ENCODE results near the gene MAZ. TPM values are rescaled to one million over a fixed set of nuclear protein-coding genes. Genes with fewer than 3 reads are reported as not detected.

Gene MAZ
- polyA plus RNA-seq, 1 of the 3 experiments (the other 2 are of a cell fraction) = 163 TPM

- no peak overlapping the region for H2AFZ ChIP-seq (ENCODE audit: low read depth)
- H3K9me2 ChIP-seq = no peaks in the 10 kb centered on the region
- no peak for DNase-seq
- ChIA-PET CTCF (no interaction called here), POLR2A (no interaction called here)
- H3K79me2 ChIP-seq (ENCODE audit: insufficient read depth) = no peaks in the 10 kb centered on the region
- no peaks in the 10 kb centered on the region for H3K27me3 ChIP-seq (ENCODE audit: insufficient read depth)
- H3K9ac ChIP-seq = no peak overlapping the region
- H3K4me2 ChIP-seq = no peak overlapping the region
- no peaks in the 10 kb centered on the region for H3K36me3 ChIP-seq (replicated peaks in 1 of 2; ENCODE audit: control insufficient read depth in 1 of 2, insufficient read depth in 2 of 2, low read length in 1 of 2)
- H3K4me3 ChIP-seq (ENCODE audit: low read depth in 2 of 2, low read length in 1 of 2) = no peak overlapping the region
- 74% methylated on average over 6 of the region's 6 CpGs for WGBS (ENCODE audit: low lambda C conversion rate)
- H3F3A ChIP-seq (replicated peaks; ENCODE audit: insufficient read depth) = no peaks in the 10 kb centered on the region
- no peaks in the 10 kb centered on the region for H4K20me1 ChIP-seq (ENCODE audit: insufficient read depth)
- TF ChIP-seq CHD2 (IDR thresholded peaks at IDR 0.05; ENCODE audit: low read length, partially characterized antibody) (no peak), RXRA (IDR thresholded peaks at IDR 0.05; ENCODE audit: borderline replicate concordance, low read depth) (no peak), ZBTB33 (IDR thresholded peaks at IDR 0.05; ENCODE audit: borderline replicate concordance, low read depth) (no peak), EP300 (IDR thresholded peaks at IDR 0.05; ENCODE audit: borderline replicate concordance in 1 of 2, low read depth in 1 of 2, low read length in 1 of 2) (no peak), FOXJ3 (CRISPR knock-in tag; IDR thresholded peaks at IDR 0.05) (no peak), MEF2A (IDR thresholded peaks at IDR 0.05; ENCODE audit: borderline replicate concordance, low read depth) (no peak), JUND (IDR thresholded peaks at IDR 0.05) (no peak), RFX5 (IDR thresholded peaks at IDR 0.05; ENCODE audit: low read length) (no peak), NRF1 (IDR thresholded peaks at IDR 0.05; ENCODE audit: low read depth, low read length) (no peak), GATA2 (CRISPR knock-in tag; IDR thresholded peaks at IDR 0.05) (no peak), CTCF (IDR thresholded peaks at IDR 0.05) (no peak), USF1 (IDR thresholded peaks at IDR 0.05; ENCODE audit: borderline replicate concordance, low read depth) (no peak), EZH2phosphoT487 (IDR thresholded peaks at IDR 0.05; ENCODE audit: borderline replicate concordance, low read depth) (no peak), NFIC (IDR thresholded peaks at IDR 0.05; ENCODE audit: borderline replicate concordance) (no peak), YY1 (IDR thresholded peaks at IDR 0.05; ENCODE audit: low read depth) (no peak), FOSL2 (IDR thresholded peaks at IDR 0.05; ENCODE audit: borderline replicate concordance, low read depth) (no peak), GABPA (IDR thresholded peaks at IDR 0.05; ENCODE audit: low read depth) (no peak)
- TF ChIP-seq, protein P1, sequence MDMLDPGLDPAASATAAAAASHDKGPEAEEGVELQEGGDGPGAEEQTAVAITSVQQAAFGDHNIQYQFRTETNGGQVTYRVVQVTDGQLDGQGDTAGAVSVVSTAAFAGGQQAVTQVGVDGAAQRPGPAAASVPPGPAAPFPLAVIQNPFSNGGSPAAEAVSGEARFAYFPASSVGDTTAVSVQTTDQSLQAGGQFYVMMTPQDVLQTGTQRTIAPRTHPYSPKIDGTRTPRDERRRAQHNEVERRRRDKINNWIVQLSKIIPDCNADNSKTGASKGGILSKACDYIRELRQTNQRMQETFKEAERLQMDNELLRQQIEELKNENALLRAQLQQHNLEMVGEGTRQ (IDR thresholded peaks at IDR 0.05; ENCODE audit: borderline replicate concordance, low read depth, low read length) = no peak
- H3K27ac ChIP-seq (ENCODE audit: low read depth in 2 of 2, low read length in 1 of 2) = no peak overlapping the region
- H3K4me1 ChIP-seq (ENCODE audit: control insufficient read depth in 1 of 2, insufficient read depth in 2 of 2, low read depth in 1 of 2, low read length in 1 of 2) = no peaks in the 10 kb centered on the region
- no peaks in the 10 kb centered on the region for H3K9me3 ChIP-seq
These were observed 44.4 kb upstream of the MAZ start for GRCh38 chr16:29761882-29762281.
